T47D (cell line): ENCODE results near the gene C19orf67.
A peak's percentile ranks its signal among the peaks of the same experiment; 100 is the strongest.
"Not testable (repeated sequence)": the region's sequence is repeated elsewhere in the genome, so short reads cannot be mapped to it uniquely, and the experiment has no call there.

Source experiments
- DNase-seq, 2 experiments: peaks; one replicate each; pipeline versions ENCODE4 v3.0.0 to v3.0.0-alpha.2; 2011 to 2012; ENCODE audit warnings: low read depth in 1 of 2, low spot score in 1 of 2
- JUND ChIP-seq: IDR thresholded peaks from 2 replicates; pipeline ENCODE4 v1.6.1; 2012; ENCODE audit warnings: low read depth
- in situ Hi-C: cut with HindIII; loops from 2 replicates; pipeline ENCODE4 v1.10.0; 2016; ENCODE audit warnings: low sequenced_read_pairs, low pct_unique_long_range_greater_than_20kb

Gene C19orf67

GRCh38 chr19:14039181-14039580, 46.4 kb downstream of the C19orf67 start:
- in situ Hi-C loops = no loop called here
- TF ChIP-seq JUND = no peak
- DNase-seq = no peak

- in situ Hi-C loops = no loop called here
- DNase-seq = no peak
Observed at GRCh38 chr19:14035706-14036105, 49.9 kb downstream of the C19orf67 start.

GRCh38 chr19:14035159-14035558, 50.4 kb downstream of the C19orf67 start:
- in situ Hi-C loops = not testable (repeated sequence)
- peak in 1 of 2 experiments; percentile 26 for DNase-seq

More at GRCh38 chr19:14035706-14036105, 49.9 kb downstream of the C19orf67 start:
- TF ChIP-seq JUND = no peak

GRCh38 chr19:14033946-14034345, 51.6 kb downstream of the C19orf67 start:
- in situ Hi-C loops = no loop called here
- DNase-seq = no peak
- no peak for TF ChIP-seq JUND

- no peak for TF ChIP-seq JUND
- peak; percentile 53 to 56 for DNase-seq
- in situ Hi-C loops = no loop called here
Observed at GRCh38 chr19:14031719-14032480, 53.7 kb downstream of the C19orf67 start, which contains the start of gene IL27RA. TSS of gene IL27RA (plus strand) at chr19:14031762. CDS start at chr19:14031873, 111 bp downstream.
